Spinal cord (tissue), 10 donors: Measurements from ENCODE around the gene ASXL2. TPM values are rescaled to one million over a fixed set of nuclear protein-coding genes. Genes with fewer than 3 reads are reported as not detected.
"Not testable (repeated sequence)": the region's sequence is repeated elsewhere in the genome, so short reads cannot be mapped to it uniquely, and the experiment has no call there.

Experiments used
- DNase-seq, 6 donors: peaks; one replicate each; pipeline versions ENCODE4 v3.0.0 to v3.0.0-alpha.2; 2013 to 2015; ENCODE audit warnings: low spot score in 6 of 6, low read depth in 4 of 6
- H3K27ac ChIP-seq: one replicate; pipeline ENCODE4 v1.5.1; 2013; ENCODE audit warnings: low read depth, low read length, control low read depth
- H3K27me3 ChIP-seq: one replicate; pipeline ENCODE4 v1.6.1; 2013; ENCODE audit warnings: low read length; ENCODE audit not compliant: control insufficient read depth, insufficient read depth
- H3K36me3 ChIP-seq: one replicate; pipeline ENCODE4 v1.6.1; 2013; ENCODE audit warnings: low read length; ENCODE audit not compliant: control insufficient read depth, insufficient read depth
- H3K4me1 ChIP-seq: one replicate; pipeline ENCODE4 v1.6.1; 2013; ENCODE audit warnings: low read length; ENCODE audit not compliant: control insufficient read depth, insufficient read depth
- H3K4me3 ChIP-seq: one replicate; pipeline ENCODE4 v1.5.1; 2013; ENCODE audit warnings: low read depth, low read length, control low read depth
- H3K9me3 ChIP-seq: one replicate; pipeline ENCODE4 v1.6.1; 2013; ENCODE audit warnings: low read length; ENCODE audit not compliant: control insufficient read depth, insufficient read depth
- WGBS: methylation state at CpG from one replicate; pipeline ENCODE4 v1.1.5; 2013; ENCODE audit warnings: missing lambda C conversion rate; ENCODE audit not compliant: insufficient coverage; 5-methylcytosine and 5-hydroxymethylcytosine counted together
- polyA plus RNA-seq, 2 donors: library from polyadenylated mRNA; unstranded; fragments of 120-200 nt; gene quantifications; one replicate each; pipeline ENCODE4 v1.2.1, GENCODE V29; 2013; ENCODE audit not compliant: insufficient read length in 2 of 2
- total RNA-seq, 2 donors: library from RNA; depleted of rRNA in 1 of 2; stranded (reverse); fragments of 120-200 nt in 1 of 2; fragments of >200 nt in 1 of 2; gene quantifications; one replicate each; pipeline versions ENCODE4 v1.2.3 to v1.2.4, GENCODE V29; 2013 to 2014
- donor health status: healthy.

The ASXL2 gene
- total and polyA plus RNA-seq, 4 donors = 7.0 to 13.2 (median 11.2) TPM

DNA sequence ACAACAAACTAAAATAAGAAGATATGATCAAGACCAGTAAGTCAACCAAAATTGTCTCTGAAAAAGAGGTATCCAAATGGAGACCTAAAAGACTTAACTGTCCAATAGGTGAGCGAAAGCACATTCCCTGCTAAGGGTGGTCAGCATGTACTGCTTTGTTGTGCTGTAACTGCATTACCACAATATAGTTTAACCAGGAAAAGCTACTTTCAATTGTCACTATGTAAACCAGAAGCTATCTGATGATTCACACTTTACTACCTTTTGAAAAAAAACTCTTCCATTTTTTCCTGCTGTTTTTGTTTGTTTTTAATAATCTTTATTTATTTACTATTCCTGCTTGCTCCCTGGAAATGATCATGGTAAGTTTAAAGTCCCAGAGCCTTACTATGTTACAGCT lies 36.1 kb downstream of the ASXL2 start:
- Histone ChIP-seq H3K4me3 (no peak overlapping the region), H3K27me3 (no peaks in the 10 kb centered on the region), H3K36me3 (peaks cover 11% of the 10 kb centered on the region), H3K4me1 (no peaks in the 10 kb centered on the region), H3K27ac (no peak overlapping the region), H3K9me3 (no peaks in the 10 kb centered on the region)
- no peak for DNase-seq
- WGBS = no CpG with 5 or more reads among the region's 1 CpG

DNA sequence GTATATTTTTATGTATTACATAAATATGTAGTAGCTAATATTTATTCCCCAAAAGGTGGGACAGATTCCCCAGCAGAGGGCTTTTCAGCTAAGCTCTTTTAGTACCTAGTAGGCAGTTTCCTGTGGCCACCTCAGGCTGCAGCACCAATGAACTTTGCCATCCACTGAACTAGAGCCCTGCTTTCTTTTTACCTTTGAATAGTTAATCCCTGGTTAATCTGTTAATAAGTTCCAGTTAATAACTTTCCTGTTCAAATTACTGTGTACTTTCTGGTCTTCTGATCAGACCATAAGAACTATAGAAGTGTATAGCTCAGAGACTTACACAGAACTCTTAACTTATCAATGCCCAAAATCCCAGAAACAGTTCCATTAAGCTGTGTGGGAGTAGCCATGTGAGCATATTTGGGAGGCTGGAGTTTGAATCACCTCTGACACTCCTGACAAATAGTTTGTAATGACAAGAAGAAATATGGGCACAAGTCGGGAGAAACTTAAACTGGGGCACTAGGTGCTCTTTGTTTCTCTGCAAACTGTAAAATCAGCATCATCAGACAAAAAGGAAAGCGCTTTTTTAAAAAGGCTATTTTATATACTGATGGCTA lies 40.0 kb downstream of the ASXL2 start:
- no peak for DNase-seq
- H3K27me3 ChIP-seq = no peaks in the 10 kb centered on the region
- no CpG with 5 or more reads among the region's 2 CpGs for whole genome bisulfite sequencing
- peaks cover 6% of the 10 kb centered on the region for H3K36me3 ChIP-seq
- H3K9me3 ChIP-seq = no peaks in the 10 kb centered on the region
- no peaks in the 10 kb centered on the region for H3K4me1 ChIP-seq
- H3K27ac ChIP-seq = no peak overlapping the region
- H3K4me3 ChIP-seq = no peak overlapping the region

DNA sequence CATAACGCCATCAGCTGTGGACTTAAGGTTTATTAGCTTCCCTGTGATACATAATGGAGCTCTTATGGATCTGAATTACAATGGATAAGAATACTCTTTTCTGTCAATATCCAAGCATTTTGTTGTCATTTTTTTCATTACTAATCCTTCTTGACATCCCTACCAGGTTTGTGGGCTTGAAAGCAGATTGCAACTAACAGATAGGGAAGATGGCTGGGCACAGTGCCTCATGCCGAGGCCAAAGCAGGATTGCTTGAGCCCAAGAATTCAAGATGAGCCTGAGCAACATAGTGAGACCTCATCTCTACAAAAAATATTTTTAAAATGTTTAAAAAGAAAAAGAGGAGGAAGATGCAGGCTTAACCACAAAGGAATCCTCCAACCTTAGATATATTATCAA lies 42.4 kb downstream of the ASXL2 start:
- H3K27me3 ChIP-seq = no peaks in the 10 kb centered on the region
- peaks cover 5% of the 10 kb centered on the region for H3K9me3 ChIP-seq
- peaks cover 4% of the 10 kb centered on the region for H3K36me3 ChIP-seq
- no peak overlapping the region for H3K27ac ChIP-seq
- H3K4me1 ChIP-seq = no peaks in the 10 kb centered on the region
- no CpG with 5 or more reads among the region's 2 CpGs for WGBS
- no peak overlapping the region for H3K4me3 ChIP-seq
- peak in 2 of 6 donors; percentile 32 to 56 for DNase-seq

DNA sequence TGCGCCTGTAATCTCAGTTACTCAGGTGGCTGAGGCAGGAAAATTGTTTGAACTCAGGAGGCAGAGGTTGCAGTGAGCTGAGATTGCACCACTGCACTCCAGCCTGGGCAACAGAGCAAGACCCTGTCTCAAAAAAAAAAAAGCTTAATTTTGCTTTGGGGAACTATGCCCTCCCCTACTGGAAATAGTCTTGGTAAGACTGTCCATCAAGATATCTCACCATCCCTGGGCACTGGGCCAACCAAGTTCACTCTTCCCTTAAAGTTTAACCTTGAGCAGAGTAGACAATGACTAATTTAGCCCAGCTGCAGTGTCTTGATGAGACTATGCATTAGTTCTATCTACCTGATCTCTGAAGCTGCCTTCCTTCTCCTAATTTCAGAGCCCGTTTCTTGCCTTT lies 44.7 kb downstream of the ASXL2 start:
- DNase-seq = no peak
- peaks cover 5% of the 10 kb centered on the region for H3K9me3 ChIP-seq
- no peaks in the 10 kb centered on the region for H3K27me3 ChIP-seq
- WGBS = 100% methylated on average over 1 of the region's 2 CpGs
- peaks cover 4% of the 10 kb centered on the region for H3K36me3 ChIP-seq
- H3K4me3 ChIP-seq = no peak overlapping the region
- no peak overlapping the region for H3K27ac ChIP-seq
- H3K4me1 ChIP-seq = no peaks in the 10 kb centered on the region

DNA sequence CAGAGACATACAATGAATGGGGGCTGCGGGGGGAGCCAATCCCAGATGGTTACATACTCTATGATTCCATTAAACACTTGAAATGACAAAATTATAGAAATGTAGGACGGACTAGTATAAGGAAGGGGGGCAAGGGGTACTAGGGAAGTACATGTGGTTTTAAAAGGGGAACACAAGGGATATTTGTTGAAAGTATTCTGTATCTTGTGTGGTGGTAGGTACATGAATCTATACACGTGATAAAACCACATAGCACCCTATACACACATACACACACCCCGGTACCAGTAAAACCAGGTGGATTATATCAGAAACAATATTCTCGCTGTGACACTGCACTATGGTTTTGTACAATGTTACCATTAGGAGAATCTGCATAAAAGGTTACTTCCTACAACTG lies 45.4 kb downstream of the ASXL2 start:
- Histone ChIP-seq H3K4me1 (no peaks in the 10 kb centered on the region), H3K27ac (no peak overlapping the region), H3K27me3 (no peaks in the 10 kb centered on the region), H3K36me3 (peaks cover 4% of the 10 kb centered on the region), H3K9me3 (peaks cover 5% of the 10 kb centered on the region), H3K4me3 (no peak overlapping the region)
- whole genome bisulfite sequencing = 20% methylated on average over 1 of the region's 5 CpGs
- no peak for DNase-seq

DNA sequence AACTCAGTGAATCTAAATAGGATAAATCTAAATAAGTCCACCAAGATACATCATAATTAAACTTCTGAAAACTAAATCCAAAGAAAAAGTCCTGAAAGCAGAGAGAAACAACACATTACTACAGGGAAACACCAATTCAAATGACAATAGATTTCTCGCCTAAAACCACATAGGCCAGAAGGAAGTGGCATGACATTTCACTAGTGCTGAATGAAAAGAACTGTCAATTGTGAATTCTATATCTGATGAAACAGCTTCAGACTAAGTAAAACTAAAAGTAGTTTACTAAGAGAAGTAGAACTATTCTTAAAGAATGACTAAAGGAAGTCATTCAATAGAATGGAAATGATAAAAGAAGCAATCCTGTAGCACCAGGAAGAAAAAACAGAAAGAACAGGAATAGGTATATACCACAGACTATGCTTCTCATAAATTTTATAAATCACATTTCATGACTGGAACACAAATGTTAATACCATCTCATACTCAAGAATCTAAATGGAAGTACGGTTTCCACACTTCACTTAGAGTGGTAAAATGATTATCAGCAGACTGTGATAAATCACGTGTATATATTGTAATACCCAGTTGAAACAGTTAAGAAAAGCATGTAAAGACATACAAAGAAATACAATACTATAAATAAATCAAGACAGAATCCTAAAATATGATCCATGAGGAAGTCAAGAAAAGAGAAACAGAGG lies 46.4 kb downstream of the ASXL2 start:
- H3K4me1 ChIP-seq = no peaks in the 10 kb centered on the region

DNA sequence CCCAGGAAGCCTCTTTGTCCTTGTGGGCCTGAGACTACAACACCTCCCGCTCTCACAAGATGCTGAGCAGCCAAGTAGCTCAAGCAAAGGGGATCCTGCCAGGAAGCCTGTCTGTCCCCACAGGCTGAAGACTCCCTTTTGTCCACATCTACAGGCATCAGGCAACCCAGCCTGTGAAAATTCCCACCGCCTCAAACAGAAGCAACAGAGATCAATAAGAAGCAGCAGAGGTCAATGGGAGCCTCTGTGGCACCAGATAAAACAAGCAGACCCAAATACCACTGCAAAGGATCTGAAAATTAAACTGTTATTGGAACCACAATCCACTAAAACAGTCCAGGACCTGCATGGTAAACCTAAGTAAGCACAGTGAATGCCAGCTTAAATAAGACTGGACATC lies 48.5 kb downstream of the ASXL2 start:
- Histone ChIP-seq H3K36me3 (peaks cover 4% of the 10 kb centered on the region), H3K27ac (no peak overlapping the region), H3K4me3 (no peak overlapping the region), H3K9me3 (peaks cover 5% of the 10 kb centered on the region), H3K4me1 (no peaks in the 10 kb centered on the region), H3K27me3 (no peaks in the 10 kb centered on the region)
- WGBS = 74% methylated on average over 2 of the region's 2 CpGs
- DNase-seq = no peak

More for the DNA sequence above, 46.4 kb downstream of the ASXL2 start:
- Histone ChIP-seq H3K9me3 (peaks cover 5% of the 10 kb centered on the region), H3K27me3 (no peaks in the 10 kb centered on the region), H3K36me3 (peaks cover 4% of the 10 kb centered on the region), H3K27ac (no peak overlapping the region), H3K4me3 (no peak overlapping the region)
- no peak for DNase-seq
- no CpG with 5 or more reads among the region's 3 CpGs for WGBS

DNA sequence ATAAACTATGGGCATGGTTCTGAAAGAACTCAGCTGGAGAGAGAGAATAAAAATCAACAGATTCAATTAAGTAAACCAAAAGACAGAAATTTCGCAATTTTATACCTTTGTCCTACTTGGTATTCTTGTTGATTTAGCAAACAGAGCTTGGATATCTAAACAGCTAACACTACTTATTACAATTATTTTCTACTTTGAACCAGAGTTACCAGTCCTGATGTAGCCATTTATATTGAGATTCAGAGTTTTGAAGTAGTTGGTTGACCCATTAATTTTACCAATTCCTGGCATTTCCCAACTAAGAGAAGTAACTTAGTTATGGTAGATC lies 48.9 kb downstream of the ASXL2 start:
- Histone ChIP-seq H3K27ac (no peak overlapping the region), H3K4me3 (no peak overlapping the region), H3K36me3 (peaks cover 4% of the 10 kb centered on the region), H3K4me1 (no peaks in the 10 kb centered on the region), H3K9me3 (peaks cover 5% of the 10 kb centered on the region), H3K27me3 (no peaks in the 10 kb centered on the region)
- no CpG with 5 or more reads among the region's 1 CpG for whole genome bisulfite sequencing
- DNase-seq = no peak

DNA sequence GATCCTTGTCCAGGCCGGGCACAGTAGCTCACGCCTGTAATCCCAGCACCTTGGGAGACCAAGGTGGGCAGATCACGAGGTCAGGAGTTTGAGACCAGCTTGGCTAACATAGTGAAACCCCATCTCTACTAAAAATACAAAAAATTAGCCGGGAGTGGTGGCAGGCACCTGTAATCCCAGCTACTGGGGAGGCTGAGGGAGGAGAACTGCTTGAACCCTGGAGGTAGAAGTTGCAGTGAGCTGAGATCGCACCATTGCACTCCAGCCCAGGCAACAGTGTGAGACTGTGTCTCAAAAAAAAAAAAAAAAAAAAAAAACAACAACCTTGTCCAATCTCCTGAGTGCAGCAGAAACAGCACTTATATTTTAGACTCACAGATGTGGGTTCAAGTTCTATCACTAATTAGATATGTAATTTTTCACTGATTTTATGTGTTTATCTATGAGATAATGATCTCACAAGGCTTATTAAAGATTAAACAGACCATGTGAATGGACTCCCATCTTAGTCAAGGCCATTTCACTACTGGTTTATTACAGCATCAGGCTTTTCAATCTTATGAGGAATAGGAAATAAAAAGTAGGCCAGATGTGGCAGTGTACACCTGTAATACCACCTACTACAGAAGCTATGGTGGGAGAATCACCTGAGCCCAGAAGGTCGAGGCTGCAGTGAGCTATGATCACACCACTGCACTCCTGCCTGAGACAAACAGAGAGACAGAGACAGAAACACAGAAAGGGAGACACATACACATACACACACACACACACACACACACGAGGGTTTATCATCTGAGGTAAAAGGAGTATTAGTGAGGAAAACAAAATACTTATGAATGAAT lies 49.5 kb downstream of the ASXL2 start:
- not testable (repeated sequence) for H3K27ac ChIP-seq, H3K9me3 ChIP-seq, H3K27me3 ChIP-seq, DNase-seq, H3K36me3 ChIP-seq, H3K4me1 ChIP-seq, H3K4me3 ChIP-seq
- WGBS = 100% methylated on average over 1 of the region's 7 CpGs
